Uterus (tissue), 2 donors: ENCODE data around the gene OR4C11.

Experiments
- CTCF ChIP-seq, 4 experiments: fragments of 200-600 bp in 2 of 4; fragments of 450-650 bp in 2 of 4; sonication (generic) in 2 of 4; IDR thresholded peaks; one replicate each; pipeline ENCODE4 v1.5.1; 2016 to 2019; ENCODE audit warnings: antibody characterized with exemption in 4 of 4, mild to moderate bottlenecking in 2 of 4, moderate library complexity in 1 of 4
- POLR2A ChIP-seq, 2 donors: fragments of 450-650 bp; IDR thresholded peaks; one replicate each; pipeline ENCODE4 v1.6.1; 2016; ENCODE audit warnings: antibody characterized with exemption in 2 of 2, mild to moderate bottlenecking in 1 of 2, moderate library complexity in 1 of 2

- TF ChIP-seq CTCF (IDR thresholded peaks at IDR 0.05) (no peak), POLR2A (IDR thresholded peaks at IDR 0.05) (no peak)
Measured at GRCh38 chr11:55554169-55554568, 53.3 kb downstream of the OR4C11 start, which contains the start of gene OR4C15.
